GM23338 (cell line): ENCODE data around the gene SLN. TPM values are rescaled to one million over a fixed set of nuclear protein-coding genes. Genes with fewer than 3 reads are reported as not detected.
A peak's percentile ranks its signal among the peaks of the same experiment; 100 is the strongest.

Experiments
- ATAC-seq: fragments of 200-7000 bp; cut with Tn5 transposase; 3 replicates; pipeline ENCODE4 v1.9.1; 2020
- DNase-seq: peaks from one replicate; pipeline ENCODE4 v3.0.0-alpha.2; 2015; ENCODE audit warnings: low spot score
- H2AFZ ChIP-seq: fragments of 200-600 bp; sonication (generic); 2 replicates; pipeline ENCODE4 v1.8.0; 2016; ENCODE audit warnings: antibody characterized with exemption, mild to moderate bottlenecking, moderate library complexity
- H3F3A ChIP-seq: fragments of 200-600 bp; sonication (generic); replicated peaks from 2 replicates; pipeline ENCODE4 v1.8.0; 2017; ENCODE audit warnings: antibody characterized with exemption, mixed run types, low read depth
- H3K27ac ChIP-seq: fragments of 200-600 bp; sonication (generic); 2 replicates; pipeline ENCODE4 v1.6.1; 2016; ENCODE audit warnings: low read depth
- H3K27me3 ChIP-seq: fragments of 200-600 bp; sonication (generic); 2 replicates; pipeline ENCODE4 v1.8.0; 2016; ENCODE audit warnings: mild to moderate bottlenecking, mixed run types, moderate library complexity; ENCODE audit not compliant: insufficient read depth
- H3K36me3 ChIP-seq: fragments of 200-600 bp; sonication (generic); 2 replicates; pipeline ENCODE4 v1.8.0; 2016; ENCODE audit warnings: mild to moderate bottlenecking; ENCODE audit not compliant: insufficient read depth
- H3K4me1 ChIP-seq: fragments of 200-600 bp; sonication (generic); 2 replicates; pipeline ENCODE4 v1.8.0; 2016; ENCODE audit warnings: mild to moderate bottlenecking, moderate library complexity; ENCODE audit not compliant: insufficient read depth
- H3K4me2 ChIP-seq: fragments of 200-600 bp; sonication (generic); 2 replicates; pipeline ENCODE4 v1.7.1; 2017; ENCODE audit warnings: mixed run types
- H3K4me3 ChIP-seq: fragments of 200-600 bp; sonication (generic); 2 replicates; pipeline ENCODE4 v1.6.1; 2016; ENCODE audit warnings: mixed run types
- H3K79me2 ChIP-seq: fragments of 200-600 bp; sonication (generic); replicated peaks from 2 replicates; pipeline ENCODE4 v1.8.0; 2017; ENCODE audit warnings: mild to moderate bottlenecking; ENCODE audit not compliant: insufficient read depth
- H3K9me2 ChIP-seq: fragments of 200-600 bp; sonication (generic); 2 replicates; pipeline ENCODE4 v1.8.0; 2017; ENCODE audit not compliant: insufficient read depth
- H4K20me1 ChIP-seq: fragments of 200-600 bp; sonication (generic); replicated peaks from 2 replicates; pipeline ENCODE4 v1.8.0; 2017; ENCODE audit warnings: mild to moderate bottlenecking; ENCODE audit not compliant: insufficient read depth
- H3K27ac Mint-ChIP-seq: 2 replicates; pipeline ENCODE4 v1.8.0; 2020; ENCODE audit warnings: inconsistent platforms, mild to moderate bottlenecking, moderate library complexity, mixed read lengths
- H3K27me3 Mint-ChIP-seq: 3 replicates; pipeline ENCODE4 v1.8.0; 2022; ENCODE audit warnings: low read depth, mild to moderate bottlenecking, moderate library complexity, mixed read lengths, inconsistent platforms; ENCODE audit not compliant: insufficient read depth, poor library complexity
- H3K36me3 Mint-ChIP-seq: 3 replicates; pipeline ENCODE4 v1.8.0; 2021; ENCODE audit warnings: low read depth, mild to moderate bottlenecking, inconsistent platforms, moderate library complexity, mixed read lengths
- H3K4me1 Mint-ChIP-seq: 3 replicates; pipeline ENCODE4 v1.8.0; 2020; ENCODE audit warnings: mild to moderate bottlenecking, inconsistent platforms, mixed read lengths
- H3K4me3 Mint-ChIP-seq: 3 replicates; pipeline ENCODE4 v1.8.0; 2021; ENCODE audit warnings: moderate library complexity, mild to moderate bottlenecking, inconsistent platforms, mixed read lengths
- H3K9me3 Mint-ChIP-seq: 3 replicates; pipeline ENCODE4 v1.8.0; 2020; ENCODE audit warnings: moderate library complexity, mild to moderate bottlenecking, inconsistent platforms, mixed read lengths
- CREB1 ChIP-seq: fragments of 250-450 bp; sonication (Bioruptor Pico); IDR thresholded peaks from 2 replicates; pipeline ENCODE4 v1.5.0; 2020; ENCODE audit warnings: low read depth, mild to moderate bottlenecking, moderate library complexity
- POLR2AphosphoS5 ChIP-seq: IDR thresholded peaks from 2 replicates; pipeline ENCODE4 v1.6.1; 2016; ENCODE audit warnings: antibody characterized with exemption, low read depth
- ZNF114 ChIP-seq: fragments of 250-450 bp; sonication (Bioruptor Pico); IDR thresholded peaks from 2 replicates; pipeline ENCODE4 v1.5.0; 2020; ENCODE audit warnings: mild to moderate bottlenecking, moderate library complexity
- ZNF331 ChIP-seq: fragments of 250-450 bp; sonication (Bioruptor Pico); IDR thresholded peaks from 2 replicates; pipeline ENCODE4 v1.5.0; 2020; ENCODE audit warnings: low read depth, mild to moderate bottlenecking, moderate library complexity
- polyA plus RNA-seq: library from polyadenylated mRNA; unstranded; fragments of >200 nt; fragmentation: Nextera tagmentation; extraction: Ambion mirVana; gene quantifications from 2 replicates; pipeline ENCODE4 v1.2.1, GENCODE V29; 2016
- total RNA-seq: library from RNA; depleted of rRNA; stranded (reverse); fragments of >200 nt; shearing (Covaris generic); gene quantifications from 2 replicates; pipeline ENCODE4 v1.2.3, GENCODE V29; 2014
- TF ChIP-seq, protein P1 (sequence below): IDR thresholded peaks from one replicate; pipeline ENCODE4 v1.6.1; 2018; ENCODE audit warnings: antibody characterized with exemption; ENCODE audit not compliant: unreplicated experiment
- TF ChIP-seq, protein P2 (sequence below), 2 experiments: fragments of 200-600 bp in 1 of 2; sonication (generic) in 1 of 2; conservative IDR thresholded peaks; 2 replicates each; pipeline versions ENCODE4 v1.5.1 to v1.6.1; 2016 to 2017; ENCODE audit warnings: antibody characterized with exemption in 2 of 2, low read depth in 2 of 2, mild to moderate bottlenecking in 2 of 2, moderate library complexity in 1 of 2

SLN gene
- total and polyA plus RNA-seq, 2 experiments from 2014 or later: not detected

DNA sequence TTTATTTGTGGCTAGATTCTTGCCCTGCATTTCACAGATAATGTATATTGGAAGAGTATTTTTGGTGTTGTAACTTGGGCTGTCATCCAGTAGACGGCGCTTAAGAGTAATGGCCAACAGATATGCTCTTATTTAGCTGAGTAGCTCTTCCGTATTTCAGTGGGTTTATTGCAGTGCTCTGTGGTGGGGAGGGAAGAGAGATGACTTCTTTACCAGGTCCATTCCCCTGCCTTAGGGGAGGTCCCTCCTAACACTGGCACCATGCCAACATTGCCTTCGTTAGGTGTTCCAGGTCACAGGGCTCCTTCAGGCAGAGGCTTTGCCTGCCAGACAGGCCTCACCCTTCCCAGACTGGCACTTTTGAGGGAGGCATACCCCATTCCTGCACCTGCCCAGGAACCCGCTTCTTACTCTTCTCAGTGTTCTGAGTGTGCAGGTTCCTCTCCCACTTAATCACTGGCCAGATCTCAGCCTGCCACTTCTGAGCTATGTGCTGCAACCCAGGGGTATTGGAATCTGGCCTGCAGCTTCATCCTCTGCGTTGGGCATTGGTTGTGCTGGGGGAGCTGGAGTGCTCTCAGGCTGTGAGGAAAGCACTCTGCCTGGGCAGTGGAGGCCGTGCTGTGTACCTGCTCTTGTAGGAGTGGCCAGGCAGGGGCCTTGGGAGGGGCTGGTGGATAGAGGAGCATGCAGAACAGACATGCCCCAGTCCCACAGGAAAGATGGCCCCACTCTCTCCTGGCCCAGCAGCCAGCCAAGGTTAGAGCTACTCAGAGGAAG, 29.4 kb upstream of the SLN start:
- peak; percentile 67 for DNase-seq
- no peak overlapping the region for H2AFZ ChIP-seq
- peaks cover 1% of the 10 kb centered on the region for H3K27me3 Mint-ChIP-seq

DNA sequence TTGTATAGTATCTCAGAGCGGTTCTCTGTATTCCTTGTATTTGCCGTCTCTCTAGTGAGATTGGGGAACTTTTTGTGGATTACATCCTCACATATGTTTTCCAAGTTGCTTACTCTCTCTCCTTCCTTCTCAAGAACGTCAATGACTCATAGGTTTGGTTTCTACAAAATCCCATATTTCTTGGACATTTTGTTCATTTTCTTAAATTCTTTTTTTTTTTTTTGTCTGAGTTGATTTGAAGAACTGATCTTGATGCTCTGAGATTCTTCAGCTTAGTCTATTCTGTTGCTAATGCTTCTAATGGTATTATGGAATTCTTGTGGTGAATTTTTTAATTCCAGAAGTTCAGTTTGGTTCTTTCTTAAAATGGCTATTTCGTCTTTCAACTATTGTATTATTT, 28.4 kb upstream of the SLN start:
- H3K4me1 Mint-ChIP-seq: peaks cover 8% of the 10 kb centered on the region; the same call in 2 of the 3 replicates
- peaks cover 1% of the 10 kb centered on the region for H3K27me3 Mint-ChIP-seq
- no peak overlapping the region for H3K27ac ChIP-seq
- no peaks in the 10 kb centered on the region for H4K20me1 ChIP-seq
- ATAC-seq (no peak), DNase-seq (no peak)
- H3K36me3 ChIP-seq: no peaks in the 10 kb centered on the region
- no peaks in the 10 kb centered on the region for H3K36me3 Mint-ChIP-seq
- H3K4me2 ChIP-seq: no peak overlapping the region
- H2AFZ ChIP-seq: no peak overlapping the region
- H3K79me2 ChIP-seq: no peaks in the 10 kb centered on the region
- H3K27me3 ChIP-seq: peaks cover 9% of the 10 kb centered on the region
- H3K4me3 ChIP-seq: no peak overlapping the region
- no peak overlapping the region for H3K27ac Mint-ChIP-seq
- H3K9me3 Mint-ChIP-seq: peaks cover 5% of the 10 kb centered on the region; the same call in 2 of the 3 replicates
- no peak overlapping the region for H3K4me3 Mint-ChIP-seq
- no peaks in the 10 kb centered on the region for H3K9me2 ChIP-seq
- no peaks in the 10 kb centered on the region for H3F3A ChIP-seq
- H3K4me1 ChIP-seq: no peaks in the 10 kb centered on the region
- TF ChIP-seq, protein P1, sequence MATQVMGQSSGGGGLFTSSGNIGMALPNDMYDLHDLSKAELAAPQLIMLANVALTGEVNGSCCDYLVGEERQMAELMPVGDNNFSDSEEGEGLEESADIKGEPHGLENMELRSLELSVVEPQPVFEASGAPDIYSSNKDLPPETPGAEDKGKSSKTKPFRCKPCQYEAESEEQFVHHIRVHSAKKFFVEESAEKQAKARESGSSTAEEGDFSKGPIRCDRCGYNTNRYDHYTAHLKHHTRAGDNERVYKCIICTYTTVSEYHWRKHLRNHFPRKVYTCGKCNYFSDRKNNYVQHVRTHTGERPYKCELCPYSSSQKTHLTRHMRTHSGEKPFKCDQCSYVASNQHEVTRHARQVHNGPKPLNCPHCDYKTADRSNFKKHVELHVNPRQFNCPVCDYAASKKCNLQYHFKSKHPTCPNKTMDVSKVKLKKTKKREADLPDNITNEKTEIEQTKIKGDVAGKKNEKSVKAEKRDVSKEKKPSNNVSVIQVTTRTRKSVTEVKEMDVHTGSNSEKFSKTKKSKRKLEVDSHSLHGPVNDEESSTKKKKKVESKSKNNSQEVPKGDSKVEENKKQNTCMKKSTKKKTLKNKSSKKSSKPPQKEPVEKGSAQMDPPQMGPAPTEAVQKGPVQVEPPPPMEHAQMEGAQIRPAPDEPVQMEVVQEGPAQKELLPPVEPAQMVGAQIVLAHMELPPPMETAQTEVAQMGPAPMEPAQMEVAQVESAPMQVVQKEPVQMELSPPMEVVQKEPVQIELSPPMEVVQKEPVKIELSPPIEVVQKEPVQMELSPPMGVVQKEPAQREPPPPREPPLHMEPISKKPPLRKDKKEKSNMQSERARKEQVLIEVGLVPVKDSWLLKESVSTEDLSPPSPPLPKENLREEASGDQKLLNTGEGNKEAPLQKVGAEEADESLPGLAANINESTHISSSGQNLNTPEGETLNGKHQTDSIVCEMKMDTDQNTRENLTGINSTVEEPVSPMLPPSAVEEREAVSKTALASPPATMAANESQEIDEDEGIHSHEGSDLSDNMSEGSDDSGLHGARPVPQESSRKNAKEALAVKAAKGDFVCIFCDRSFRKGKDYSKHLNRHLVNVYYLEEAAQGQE: no peak
- TF ChIP-seq POLR2AphosphoS5 (no peak), ZNF114 (CRISPR knock-in tag) (no peak), CREB1 (CRISPR knock-in tag) (no peak)

More for the DNA sequence above, 29.4 kb upstream of the SLN start:
- H3K4me1 ChIP-seq: no peaks in the 10 kb centered on the region
- no peaks in the 10 kb centered on the region for H3K9me2 ChIP-seq
- H3K4me2 ChIP-seq: no peak overlapping the region
- H3K36me3 ChIP-seq: no peaks in the 10 kb centered on the region
- H3K4me3 Mint-ChIP-seq: no peak overlapping the region
- peaks cover 8% of the 10 kb centered on the region; the same call in 2 of the 3 replicates for H3K4me1 Mint-ChIP-seq
- H3K36me3 Mint-ChIP-seq: no peaks in the 10 kb centered on the region
- peaks cover 9% of the 10 kb centered on the region for H3K27me3 ChIP-seq
- TF ChIP-seq ZNF331 (CRISPR knock-in tag) (no peak), ZNF114 (CRISPR knock-in tag) (no peak)
- TF ChIP-seq, protein P2, sequence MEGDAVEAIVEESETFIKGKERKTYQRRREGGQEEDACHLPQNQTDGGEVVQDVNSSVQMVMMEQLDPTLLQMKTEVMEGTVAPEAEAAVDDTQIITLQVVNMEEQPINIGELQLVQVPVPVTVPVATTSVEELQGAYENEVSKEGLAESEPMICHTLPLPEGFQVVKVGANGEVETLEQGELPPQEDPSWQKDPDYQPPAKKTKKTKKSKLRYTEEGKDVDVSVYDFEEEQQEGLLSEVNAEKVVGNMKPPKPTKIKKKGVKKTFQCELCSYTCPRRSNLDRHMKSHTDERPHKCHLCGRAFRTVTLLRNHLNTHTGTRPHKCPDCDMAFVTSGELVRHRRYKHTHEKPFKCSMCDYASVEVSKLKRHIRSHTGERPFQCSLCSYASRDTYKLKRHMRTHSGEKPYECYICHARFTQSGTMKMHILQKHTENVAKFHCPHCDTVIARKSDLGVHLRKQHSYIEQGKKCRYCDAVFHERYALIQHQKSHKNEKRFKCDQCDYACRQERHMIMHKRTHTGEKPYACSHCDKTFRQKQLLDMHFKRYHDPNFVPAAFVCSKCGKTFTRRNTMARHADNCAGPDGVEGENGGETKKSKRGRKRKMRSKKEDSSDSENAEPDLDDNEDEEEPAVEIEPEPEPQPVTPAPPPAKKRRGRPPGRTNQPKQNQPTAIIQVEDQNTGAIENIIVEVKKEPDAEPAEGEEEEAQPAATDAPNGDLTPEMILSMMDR (conservative IDR thresholded peaks at IDR 0.05; ENCODE audit: low read depth in 2 of 2): peak; percentile 81 to 83
- TF ChIP-seq, protein P1: no peak
- no peaks in the 10 kb centered on the region for H3K79me2 ChIP-seq
- H3K4me3 ChIP-seq: no peak overlapping the region
- H3F3A ChIP-seq: no peaks in the 10 kb centered on the region
- H3K9me3 Mint-ChIP-seq: peaks cover 5% of the 10 kb centered on the region; the same call in 2 of the 3 replicates
- no peak overlapping the region for H3K27ac ChIP-seq
- H4K20me1 ChIP-seq: no peaks in the 10 kb centered on the region
- no peak overlapping the region for H3K27ac Mint-ChIP-seq
- ATAC-seq: peak; percentile 86
